Renal cortical epithelial cell (primary cell): ENCODE results near the gene BMPR1A. TPM values are rescaled to one million over a fixed set of nuclear protein-coding genes. Genes with fewer than 3 reads are reported as not detected.
"Not testable (repeated sequence)": the region's sequence is repeated elsewhere in the genome, so short reads cannot be mapped to it uniquely, and the experiment has no call there.

Source experiments
- DNase-seq: peaks from one replicate; pipeline ENCODE4 v3.0.0-alpha.2; 2011; ENCODE audit warnings: low read depth
- total RNA-seq: library from RNA; depleted of rRNA; stranded (reverse); fragments of >200 nt; gene quantifications from 2 replicates; pipeline ENCODE4 v1.2.3, GENCODE V29; 2014

Gene BMPR1A
- total RNA-seq, 1 donor from 2014 or later: 92.9 TPM

DNA sequence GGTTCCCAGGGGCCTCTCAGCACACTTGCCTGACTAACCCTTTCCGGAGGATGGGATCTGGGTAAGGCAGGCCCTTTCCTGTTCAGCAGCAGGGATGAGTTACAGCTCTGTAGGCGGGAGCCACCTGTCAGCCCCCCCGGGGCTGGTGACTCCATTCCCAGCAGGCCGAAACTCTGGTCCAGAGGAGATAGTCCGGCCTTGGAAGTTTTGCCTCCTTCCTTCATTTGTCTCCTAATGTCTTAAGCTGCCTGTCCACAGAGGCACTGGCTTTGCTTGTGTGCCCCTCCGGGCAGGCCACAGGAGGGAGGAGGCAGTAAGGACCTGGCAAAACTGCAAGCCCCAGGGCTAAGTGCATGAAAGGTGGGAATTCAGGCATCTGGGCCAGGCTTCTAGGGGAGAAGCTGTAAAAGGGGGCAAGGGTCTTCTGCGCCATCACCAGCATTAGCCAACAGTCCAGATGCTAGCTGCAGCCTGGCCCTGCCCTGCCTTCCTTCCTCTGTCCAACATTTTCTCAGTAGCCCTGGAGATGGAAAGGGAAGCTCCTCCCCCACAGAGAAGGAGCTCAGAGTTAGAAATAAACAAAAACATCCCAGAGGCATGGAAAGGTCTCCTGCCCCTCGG lies 213.1 kb downstream of the BMPR1A start:
- DNase-seq: no peak

DNA sequence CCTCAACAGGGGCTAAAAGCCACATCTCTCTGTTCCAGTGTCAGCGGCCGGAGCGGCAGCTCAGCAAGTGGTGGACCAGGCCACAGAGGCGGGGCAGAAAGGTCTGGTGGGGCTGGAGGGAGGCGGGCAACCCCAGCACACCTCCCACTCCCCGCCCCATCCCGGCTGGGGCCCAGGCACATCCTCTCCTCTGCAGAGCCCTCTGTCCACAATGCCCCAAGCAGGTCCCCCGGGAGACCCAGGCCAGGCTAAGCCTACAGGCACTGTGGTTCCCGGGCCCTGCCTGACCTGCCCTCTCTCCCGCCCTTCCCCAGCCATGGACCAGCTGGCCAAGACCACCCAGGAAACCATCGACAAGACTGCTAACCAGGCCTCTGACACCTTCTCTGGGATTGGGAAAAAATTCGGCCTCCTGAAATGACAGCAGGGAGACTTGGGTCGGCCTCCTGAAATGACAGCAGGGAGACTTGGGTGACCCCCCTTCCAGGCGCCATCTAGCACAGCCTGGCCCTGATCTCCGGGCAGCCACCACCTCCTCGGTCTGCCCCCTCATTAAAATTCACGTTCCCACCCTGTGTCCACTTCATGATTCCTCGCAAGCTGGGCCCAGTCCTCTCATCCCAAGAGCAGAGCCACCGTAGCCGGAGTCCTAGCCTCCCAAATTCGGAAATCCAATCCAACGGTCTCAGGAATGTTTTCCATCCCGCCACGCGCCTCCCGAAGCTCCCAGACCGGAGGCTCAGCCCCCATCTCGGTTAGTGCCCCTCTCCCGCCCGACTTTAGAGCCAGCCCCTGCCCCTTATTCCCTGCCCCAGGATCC lies 214.0 kb downstream of the BMPR1A start:
- no peak for DNase-seq

DNA sequence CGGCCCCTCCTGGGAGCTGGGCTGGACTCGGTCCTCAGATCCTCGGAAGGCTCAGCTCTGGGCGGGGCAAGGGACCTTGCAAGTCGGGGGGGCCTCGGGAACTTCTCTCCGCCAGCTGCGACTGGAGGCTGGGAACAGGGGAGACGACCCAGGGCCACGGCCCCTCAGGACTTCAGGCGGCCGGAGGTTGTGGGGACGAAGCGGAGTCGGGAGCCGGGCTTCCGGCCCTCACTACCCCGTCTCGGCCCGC lies 214.5 kb downstream of the BMPR1A start:
- no peak for DNase-seq

DNA sequence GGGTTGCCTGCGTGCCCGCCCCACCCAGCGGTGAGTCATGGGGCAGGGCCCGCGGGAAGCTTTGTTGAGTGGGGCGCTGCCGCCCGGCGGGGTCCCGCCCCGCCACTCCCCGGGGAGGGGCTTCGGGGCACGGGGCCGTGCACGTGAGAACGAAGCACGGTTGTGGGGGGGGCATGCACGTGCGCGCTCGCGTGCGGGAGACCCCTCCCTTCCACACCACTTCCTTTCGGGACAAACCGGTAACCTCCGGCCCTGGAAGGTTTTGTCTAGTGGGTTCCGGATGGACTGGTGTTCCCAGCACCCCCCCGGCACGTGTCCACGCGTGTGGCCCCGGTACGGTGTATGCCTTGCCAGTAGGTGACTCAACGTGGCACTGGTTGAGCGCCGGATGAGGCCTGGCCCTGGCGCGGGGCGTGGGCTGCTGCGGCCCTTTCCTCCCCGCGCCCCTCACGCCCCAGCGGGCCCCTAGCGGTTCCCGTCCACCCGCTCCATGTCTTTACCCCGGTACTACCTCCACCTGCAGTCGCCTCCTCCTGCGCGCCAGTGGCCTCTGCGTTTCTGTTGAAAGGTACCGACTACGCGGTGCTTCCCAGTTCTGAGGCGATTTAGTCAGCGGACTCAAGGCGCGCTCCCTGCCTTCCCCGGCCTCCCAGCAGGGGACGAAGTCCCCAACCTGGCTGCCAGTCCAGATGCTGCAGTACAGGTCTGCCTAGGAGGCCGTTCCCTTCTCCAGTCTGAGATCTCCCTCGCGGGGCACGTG lies 215.0 kb downstream of the BMPR1A start:
- DNase-seq: peak; percentile 59

DNA sequence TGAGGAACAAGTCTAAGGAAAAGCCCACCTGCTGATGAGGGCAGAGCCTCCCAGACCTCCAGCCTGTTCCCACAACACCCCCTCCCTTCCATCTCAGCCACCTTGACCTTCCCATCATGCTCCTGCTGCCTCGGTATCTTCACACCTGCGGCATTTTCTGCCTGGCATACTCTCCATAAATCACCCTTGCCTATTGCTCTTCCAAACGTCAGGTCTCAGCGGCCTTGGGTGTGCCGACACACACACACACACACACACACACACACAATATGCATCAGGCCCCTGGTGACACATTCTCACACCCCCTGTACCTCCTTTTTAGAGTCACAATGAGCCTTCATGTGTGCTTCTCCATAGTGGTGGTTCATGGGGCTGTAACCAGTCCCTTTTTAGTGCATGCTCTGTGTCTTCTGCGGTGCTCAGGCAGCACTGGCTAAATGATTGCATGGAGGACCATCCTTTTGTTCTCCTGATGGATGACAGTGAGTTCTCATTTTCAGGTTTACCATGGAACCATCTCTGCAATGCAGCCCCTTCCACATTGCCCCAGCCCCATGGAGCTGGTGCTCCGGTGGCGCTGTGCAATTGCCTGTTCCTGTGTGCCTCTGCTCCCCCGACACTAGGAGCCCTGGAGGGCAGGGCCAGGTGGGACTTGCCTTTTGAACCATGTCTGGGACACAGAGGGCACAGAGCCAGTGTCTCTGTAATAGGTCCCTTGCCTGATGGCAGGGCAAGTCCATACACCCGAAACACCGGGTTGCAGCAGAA lies 216.4 kb downstream of the BMPR1A start:
- DNase-seq: no peak

DNA sequence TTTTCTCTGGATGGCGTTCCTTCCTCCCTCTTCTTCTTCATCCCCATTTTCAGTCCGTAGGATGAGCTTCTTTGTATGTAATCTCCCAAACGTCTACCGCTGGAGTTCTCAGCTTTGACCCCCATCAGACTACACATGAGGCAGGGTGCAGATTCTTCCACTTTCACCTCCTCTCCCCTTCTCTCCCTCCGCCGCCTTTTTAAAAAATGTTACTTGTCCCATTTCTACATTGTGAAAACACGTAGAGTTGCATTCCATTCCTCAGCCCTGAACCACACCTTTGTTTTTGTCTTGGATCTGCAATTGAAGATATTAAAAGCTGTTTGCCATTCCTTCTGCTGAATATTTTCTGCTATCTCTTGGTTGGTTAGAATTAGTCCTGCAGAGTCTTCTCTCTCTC lies 218.1 kb downstream of the BMPR1A start:
- DNase-seq: no peak

DNA sequence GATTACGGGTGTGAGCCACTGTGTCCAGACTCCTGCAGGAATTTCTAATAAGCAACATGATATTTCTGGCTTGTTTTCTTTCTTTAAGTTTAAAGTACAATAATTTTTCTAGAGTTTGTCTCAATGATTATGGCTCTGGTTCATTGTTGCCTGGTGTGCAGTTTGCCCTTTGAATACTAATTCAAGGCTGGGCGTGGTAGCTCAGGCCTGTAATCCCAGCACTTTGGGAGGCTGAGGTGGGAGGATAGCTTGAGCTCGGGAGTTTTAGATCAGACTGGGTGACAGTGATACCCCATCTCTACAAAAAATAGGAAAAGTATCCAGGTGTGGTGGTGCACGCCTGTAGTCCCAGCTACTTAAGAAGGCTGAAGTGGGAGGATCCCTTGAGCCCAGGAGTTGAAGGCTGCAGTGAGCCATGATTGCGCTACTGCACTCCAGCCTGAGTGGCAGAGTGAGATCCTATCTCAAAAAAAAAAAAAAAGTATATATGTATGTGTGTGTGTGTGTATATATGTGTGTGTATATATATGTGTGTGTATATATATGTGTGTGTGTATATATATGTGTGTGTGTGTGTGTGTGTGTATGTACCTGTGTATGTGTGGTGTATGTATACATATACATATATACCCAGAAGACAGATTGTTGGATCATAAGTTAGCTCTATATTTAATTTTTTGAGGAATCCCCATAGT lies 220.1 kb downstream of the BMPR1A start:
- no peak for DNase-seq

DNA sequence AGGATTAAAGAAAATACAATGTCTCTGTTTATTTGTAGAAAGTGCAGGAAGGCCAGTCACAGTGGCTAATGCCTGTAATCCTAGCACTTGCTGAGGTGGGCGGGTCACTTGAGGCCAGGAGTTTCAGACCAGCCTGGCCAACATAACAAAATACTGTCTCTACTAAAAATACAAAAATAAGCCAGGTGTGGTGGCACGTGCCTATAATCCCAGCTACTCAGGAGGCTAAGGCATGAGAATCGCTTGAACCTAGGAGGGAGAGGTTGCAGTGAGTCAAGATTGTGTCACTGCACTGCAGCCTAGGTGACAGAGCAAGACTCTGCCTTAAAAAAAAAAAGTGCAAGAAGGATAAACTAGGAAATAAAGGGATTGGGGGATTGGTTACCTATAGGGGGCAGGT lies 222.0 kb downstream of the BMPR1A start:
- not testable (repeated sequence) for DNase-seq

DNA sequence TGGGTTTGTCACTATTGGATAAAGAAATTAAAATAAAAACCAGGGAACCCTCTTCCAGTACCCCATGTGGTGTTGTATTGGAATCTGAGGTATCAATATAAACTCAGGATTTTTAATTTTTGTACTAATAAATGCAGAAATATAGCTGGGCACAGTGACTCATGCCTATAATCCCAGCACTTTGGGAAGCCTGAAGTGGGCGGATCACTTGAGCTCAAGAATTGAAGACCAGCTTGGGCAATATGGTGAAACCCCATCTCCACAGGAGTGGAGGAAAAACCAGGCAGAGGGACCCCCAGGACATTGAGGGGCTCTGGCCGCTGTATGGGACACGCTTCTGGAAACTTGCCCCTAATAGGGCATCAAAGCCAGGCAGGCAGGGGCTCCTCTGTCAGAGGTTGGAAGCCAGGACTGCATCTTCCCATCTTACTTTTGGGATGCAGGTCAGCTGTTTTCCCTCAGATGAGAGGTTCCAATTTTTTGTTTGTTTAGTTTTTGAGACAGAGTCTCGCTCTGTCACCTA lies 222.9 kb downstream of the BMPR1A start:
- DNase-seq: no peak

DNA sequence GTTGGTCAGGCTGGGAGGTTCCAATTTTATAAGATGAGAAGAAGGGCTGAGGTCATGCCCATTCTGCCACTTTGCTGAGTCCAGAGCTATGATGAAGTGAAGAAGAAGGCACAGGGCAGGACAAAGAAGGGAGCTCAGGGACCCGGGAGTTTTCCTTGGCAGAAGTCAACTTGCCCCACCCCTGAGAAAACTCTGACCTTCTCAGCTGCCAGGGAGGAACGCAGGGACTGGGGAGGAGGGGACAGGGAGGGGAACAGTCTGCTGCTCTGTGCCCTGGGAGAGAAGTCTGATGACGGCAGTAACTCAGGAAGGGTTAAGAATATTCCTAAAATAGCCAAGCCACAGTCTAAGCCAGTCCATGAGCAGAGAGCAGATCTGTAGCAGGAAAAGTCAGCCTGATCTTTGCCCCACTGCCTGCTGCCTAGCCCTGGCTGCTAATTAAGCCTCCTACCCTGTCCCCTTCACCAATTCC lies 223.6 kb downstream of the BMPR1A start:
- no peak for DNase-seq

DNA sequence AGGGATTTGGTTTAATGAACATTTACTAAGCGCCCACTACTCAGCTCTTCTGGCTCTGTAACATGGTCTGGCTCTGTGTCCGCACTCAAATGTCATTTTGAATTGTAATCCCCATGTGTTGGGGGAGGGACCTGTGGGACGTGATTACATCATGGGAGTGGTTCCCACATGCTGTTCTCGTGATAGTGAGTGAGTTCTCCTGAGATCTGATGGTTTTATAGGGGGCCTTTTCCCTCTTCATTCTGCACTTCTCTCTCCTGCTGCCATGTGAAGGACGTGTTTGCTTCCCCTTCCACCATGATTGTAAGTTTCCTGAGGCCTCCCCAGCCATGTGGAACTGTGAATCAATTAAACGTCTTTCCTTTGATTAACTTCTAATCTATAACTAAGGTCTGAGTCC lies 224.6 kb downstream of the BMPR1A start:
- DNase-seq: not testable (repeated sequence)

DNA sequence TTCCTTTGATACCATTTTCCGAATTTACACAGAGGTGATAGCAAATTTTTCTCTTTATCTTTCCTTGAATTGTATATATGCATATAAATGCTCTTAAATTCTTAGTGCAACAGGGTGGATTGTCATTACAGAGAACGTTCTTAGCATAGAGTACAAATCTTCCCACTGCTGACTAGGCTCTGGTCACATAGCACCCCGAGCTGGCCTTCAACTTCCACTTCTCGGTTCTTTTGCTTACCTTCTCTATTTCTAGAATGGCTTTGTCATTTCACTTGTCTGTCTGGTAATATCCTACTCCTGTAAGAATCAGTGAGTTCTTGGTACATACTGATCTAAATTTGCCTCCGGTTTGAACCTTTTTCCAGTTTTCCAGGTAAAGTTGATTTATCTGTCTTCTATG lies 225.3 kb downstream of the BMPR1A start:
- DNase-seq: no peak

Other genes starting within 250 kb of the BMPR1A start
- gene WAPL, start 234.8 kb upstream of the BMPR1A start, total RNA-seq: 53.1 and 72.5 TPM in 2 replicates
- not detected in 2 replicates for gene OPN4, start 102.1 kb upstream of the BMPR1A start, total RNA-seq
- gene LDB3, start 88.1 kb upstream of the BMPR1A start, total RNA-seq: 0.05 TPM in 1 of 2 replicates, not detected in the other
- gene MMRN2, start 201.0 kb downstream of the BMPR1A start, total RNA-seq: 0.55 and 3.6 TPM in 2 replicates
- 0.85 and 5.2 TPM in 2 replicates for gene SNCG, start 202.0 kb downstream of the BMPR1A start, total RNA-seq
- gene ADIRF, start 211.9 kb downstream of the BMPR1A start, total RNA-seq: 49.3 TPM in 1 of 2 replicates, not detected in the other